IMR-90 (cell line): Measurements from ENCODE around the gene AK2. TPM values are rescaled to one million over a fixed set of nuclear protein-coding genes. Genes with fewer than 3 reads are reported as not detected.
"Not testable (repeated sequence)": the region's sequence is repeated elsewhere in the genome, so short reads cannot be mapped to it uniquely, and the experiment has no call there.

ENCODE experiments used
- ATAC-seq: fragments of 200-7000 bp; cut with Tn5 transposase; 2 replicates; pipeline ENCODE4 v1.9.1; 2020; ENCODE audit warnings: low read depth, mild to moderate bottlenecking, moderate library complexity
- BruUV-seq: library from RNA; stranded (reverse); fragments of 400-500 nt; replicated peaks from 2 replicates; lab custom pipeline; 2021; lab: Mats Ljungman, UMichigan
- CTCF ChIA-PET: fragments of 300-600 bp; formaldehyde crosslinking; extraction: SDS; loops from one replicate; lab custom pipeline; 2021; ENCODE audit warnings: antibody characterized with exemption; lab: Yijun Ruan, JAX
- POLR2A ChIA-PET: fragments of 300-600 bp; sonication (Branson Sonifier 250); formaldehyde crosslinking; loops from one replicate; lab custom pipeline; 2022; ENCODE audit warnings: antibody characterized with exemption; ENCODE audit not compliant: unreplicated experiment; lab: Charles Lee
- DNase-seq: peaks from one replicate; pipeline ENCODE4 v3.0.0; 2013
- H2AFZ ChIP-seq: replicated peaks from 2 replicates; pipeline ENCODE3; 2013; ENCODE audit warnings: low read length, mild to moderate bottlenecking; ENCODE audit not compliant: poor library complexity
- H2AK5ac ChIP-seq: 2 replicates; pipeline ENCODE4 v1.6.1; 2013; ENCODE audit warnings: low read depth, low read length, inconsistent platforms
- H2AK9ac ChIP-seq: replicated peaks from 2 replicates; pipeline ENCODE3; 2013; ENCODE audit warnings: mild to moderate bottlenecking, low read depth, low read length, moderate library complexity; ENCODE audit not compliant: poor library complexity
- H2BK120ac ChIP-seq: 2 replicates; pipeline ENCODE4 v1.6.1; 2013; ENCODE audit warnings: low read depth, low read length, inconsistent platforms
- H2BK15ac ChIP-seq: 3 replicates; pipeline ENCODE4 v1.6.1; 2013; ENCODE audit warnings: low read depth, low read length, inconsistent platforms
- H2BK20ac ChIP-seq: 2 replicates; pipeline ENCODE4 v1.6.1; 2013; ENCODE audit warnings: low read depth, mild to moderate bottlenecking, inconsistent platforms, low read length, moderate library complexity
- H2BK5ac ChIP-seq: 2 replicates; pipeline ENCODE4 v1.6.1; 2013; ENCODE audit warnings: mild to moderate bottlenecking, low read depth, low read length, inconsistent platforms; ENCODE audit not compliant: poor library complexity, severe bottlenecking
- H3K14ac ChIP-seq: replicated peaks from 2 replicates; pipeline ENCODE4 v1.6.1; 2013; ENCODE audit warnings: low read depth, low read length, inconsistent platforms
- H3K18ac ChIP-seq: 2 replicates; pipeline ENCODE4 v1.6.1; 2013; ENCODE audit warnings: low read depth, low read length, control low read depth
- H3K23ac ChIP-seq: 2 replicates; pipeline ENCODE4 v1.6.1; 2013; ENCODE audit warnings: low read depth, low read length, inconsistent platforms
- H3K27ac ChIP-seq: 2 replicates; pipeline ENCODE4 v1.5.1; 2013; ENCODE audit warnings: mild to moderate bottlenecking, control low read depth, low read length; ENCODE audit not compliant: insufficient read depth
- H3K27me3 ChIP-seq: 2 replicates; pipeline ENCODE4 v1.6.1; 2013; ENCODE audit warnings: low read length; ENCODE audit not compliant: control insufficient read depth, insufficient read depth
- H3K36me3 ChIP-seq: 2 replicates; pipeline ENCODE4 v1.6.1; 2013; ENCODE audit warnings: low read length, mixed read lengths; ENCODE audit not compliant: control insufficient read depth, insufficient read depth
- H3K4ac ChIP-seq: 2 replicates; pipeline ENCODE4 v1.6.1; 2013; ENCODE audit warnings: low read depth, low read length, inconsistent platforms
- H3K4me1 ChIP-seq: 2 replicates; pipeline ENCODE4 v1.6.1; 2013; ENCODE audit warnings: low read length, mixed read lengths; ENCODE audit not compliant: control insufficient read depth, insufficient read depth
- H3K4me2 ChIP-seq: 2 replicates; pipeline ENCODE4 v1.6.1; 2013; ENCODE audit warnings: low read depth, mild to moderate bottlenecking, control low read depth, low read length, moderate library complexity
- H3K4me3 ChIP-seq: 2 replicates; pipeline ENCODE4 v1.5.1; 2013; ENCODE audit warnings: low read depth, mild to moderate bottlenecking, control low read depth, low read length, moderate library complexity; ENCODE audit not compliant: insufficient read depth
- H3K56ac ChIP-seq: 2 replicates; pipeline ENCODE4 v1.6.1; 2013; ENCODE audit warnings: low read length, inconsistent platforms; ENCODE audit not compliant: insufficient read depth; ENCODE audit errors: extremely low read depth
- H3K79me1 ChIP-seq, 2 experiments: 2 replicates each; pipeline ENCODE4 v1.6.1; 2013; ENCODE audit warnings: low read length in 2 of 2, inconsistent platforms in 1 of 2, low read depth in 1 of 2
- H3K9ac ChIP-seq: 2 replicates; pipeline ENCODE4 v1.6.1; 2013; ENCODE audit warnings: low read depth, low read length, control low read depth
- H3K9me1 ChIP-seq: 2 replicates; pipeline ENCODE4 v1.6.1; 2013; ENCODE audit warnings: low read length, inconsistent platforms; ENCODE audit not compliant: insufficient read depth
- H3K9me3 ChIP-seq: 2 replicates; pipeline ENCODE4 v1.6.1; 2013; ENCODE audit warnings: low read length; ENCODE audit not compliant: control insufficient read depth, insufficient read depth
- H4K20me1 ChIP-seq: 2 replicates; pipeline ENCODE4 v1.6.1; 2013; ENCODE audit warnings: low read length, inconsistent platforms; ENCODE audit not compliant: insufficient read depth
- H4K5ac ChIP-seq: 2 replicates; pipeline ENCODE4 v1.6.1; 2013; ENCODE audit warnings: mild to moderate bottlenecking, low read depth, low read length, control low read depth
- H4K8ac ChIP-seq, 2 experiments: 2 replicates each; pipeline ENCODE4 v1.6.1; 2013; ENCODE audit warnings: low read depth in 2 of 2, low read length in 2 of 2, control low read depth in 1 of 2, inconsistent platforms in 1 of 2
- H4K91ac ChIP-seq: 2 replicates; pipeline ENCODE4 v1.6.1; 2013; ENCODE audit warnings: low read depth, low read length, inconsistent platforms; ENCODE audit not compliant: insufficient read depth
- WGBS, 2 experiments: methylation state at CpG; one replicate each; pipeline versions ENCODE4 v1.1.5 to v1.1.7; 2013; ENCODE audit warnings: missing lambda C conversion rate in 2 of 2; ENCODE audit not compliant: insufficient read length in 1 of 2; ENCODE audit errors: extremely low coverage in 2 of 2; 5-methylcytosine and 5-hydroxymethylcytosine counted together
- dilution Hi-C: fragments of 300-500 bp; cut with HindIII; formaldehyde crosslinking; loops from one replicate; pipeline ENCODE4 v1.14.3; 2018; ENCODE audit warnings: low sequenced_read_pairs; ENCODE audit not compliant: unreplicated experiment
- in situ Hi-C: fragments of 300-500 bp; cut with MboI; formaldehyde crosslinking; loops from 3 replicates; pipeline ENCODE4 v1.14.3; 2019; ENCODE audit warnings: low sequenced_read_pairs, inconsistent platforms, mixed read lengths
- intact Hi-C: fragments of 100-400 bp; cut with micrococcal nuclease; formaldehyde crosslinking; loops from 2 replicates; pipeline ENCODE4 v1.10.0; 2022
- polyA plus RNA-seq, 3 experiments: library from polyadenylated mRNA; depleted of rRNA; stranded (reverse); fragments of >200 nt; gene quantifications; 2 replicates each; pipeline ENCODE4 v1.2.3, GENCODE V29; 2012; ENCODE audit warnings: low replicate concordance in 1 of 3
- total RNA-seq: library from RNA; depleted of rRNA; stranded (reverse); fragments of >200 nt; gene quantifications from 2 replicates; pipeline ENCODE4 v1.2.3, GENCODE V29; 2012

The AK2 gene
- total and polyA plus RNA-seq, 2 of the 4 experiments (the other 2 are of a cell fraction): 118 to 203 TPM

- no CpG with 5 or more reads among the region's 3 CpGs for WGBS, 2 experiments
- H2BK5ac ChIP-seq, H3K79me1 ChIP-seq, H3K4me1 ChIP-seq, BruUV-seq, H3K4ac ChIP-seq, H3K27ac ChIP-seq, ATAC-seq, DNase-seq, CTCF ChIA-PET, H4K20me1 ChIP-seq, dilution Hi-C loops, intact Hi-C loops, H3K4me2 ChIP-seq, H3K9me1 ChIP-seq, H3K14ac ChIP-seq, H3K18ac ChIP-seq, POLR2A ChIA-PET, H2BK15ac ChIP-seq, H2BK20ac ChIP-seq, H4K5ac ChIP-seq, H3K9ac ChIP-seq, H4K91ac ChIP-seq, H3K23ac ChIP-seq, in situ Hi-C loops, H2AFZ ChIP-seq, H4K8ac ChIP-seq, H3K56ac ChIP-seq, H3K4me3 ChIP-seq, H3K36me3 ChIP-seq, H2AK9ac ChIP-seq, H2AK5ac ChIP-seq, H2BK120ac ChIP-seq: not testable (repeated sequence)
- H3K9me3 ChIP-seq: peaks cover 28% of the 10 kb centered on the region
- peaks cover 14% of the 10 kb centered on the region for H3K27me3 ChIP-seq
Observed at GRCh38 chr1:33066477-33066876, 29.8 kb upstream of the AK2 start.
